DOHH2 (cell line): Measurements from ENCODE around the gene RTKN.

Experiments
- H3F3A ChIP-seq: fragments of 200-600 bp; sonication (generic), shearing (Covaris generic); 2 replicates; pipeline ENCODE4 v1.6.0; 2016; ENCODE audit warnings: antibody characterized with exemption, mild to moderate bottlenecking; ENCODE audit not compliant: control insufficient read depth, insufficient read depth
- H3K27ac ChIP-seq: fragments of 200-600 bp; sonication (generic); 2 replicates; pipeline ENCODE4 v1.5.1; 2014; ENCODE audit warnings: low read depth, mild to moderate bottlenecking, low read length, moderate library complexity
- H3K27me3 ChIP-seq: fragments of 200-600 bp; sonication (generic); 2 replicates; pipeline ENCODE4 v1.6.1; 2014; ENCODE audit warnings: mild to moderate bottlenecking, low read length, mixed read lengths; ENCODE audit not compliant: control insufficient read depth
- H3K36me3 ChIP-seq: fragments of 200-600 bp; sonication (generic); 2 replicates; pipeline ENCODE4 v1.6.1; 2014; ENCODE audit warnings: mild to moderate bottlenecking, low read length, moderate library complexity, mixed read lengths; ENCODE audit not compliant: control insufficient read depth
- H3K4me1 ChIP-seq: fragments of 200-600 bp; sonication (generic); 2 replicates; pipeline ENCODE4 v1.6.1; 2014; ENCODE audit warnings: mild to moderate bottlenecking, low read length, mixed read lengths; ENCODE audit not compliant: control insufficient read depth
- H3K4me2 ChIP-seq: fragments of 200-600 bp; sonication (generic); 2 replicates; pipeline ENCODE4 v1.6.0; 2014; ENCODE audit warnings: mild to moderate bottlenecking, low read length, moderate library complexity
- H3K4me3 ChIP-seq: fragments of 200-600 bp; sonication (generic); 2 replicates; pipeline ENCODE4 v1.5.1; 2014; ENCODE audit warnings: mild to moderate bottlenecking, low read length, mixed read lengths
- H3K79me2 ChIP-seq: fragments of 200-600 bp; sonication (generic); 2 replicates; pipeline ENCODE4 v1.6.1; 2014; ENCODE audit warnings: mild to moderate bottlenecking, low read length, mixed read lengths; ENCODE audit not compliant: control insufficient read depth
- H3K9me2 ChIP-seq: fragments of 200-600 bp; sonication (generic); replicated peaks from 2 replicates; pipeline ENCODE4 v1.6.1; 2014; ENCODE audit warnings: mild to moderate bottlenecking, low read length, mixed read lengths; ENCODE audit not compliant: control insufficient read depth
- H3K9me3 ChIP-seq: fragments of 200-600 bp; sonication (generic); 2 replicates; pipeline ENCODE4 v1.6.1; 2014; ENCODE audit warnings: antibody characterized with exemption, low read length, mixed read lengths; ENCODE audit not compliant: control insufficient read depth, insufficient read depth
- H4K20me1 ChIP-seq: fragments of 200-600 bp; sonication (generic); 2 replicates; pipeline ENCODE4 v1.6.0; 2014; ENCODE audit warnings: low read depth, mild to moderate bottlenecking, antibody characterized with exemption, low read length, moderate library complexity; ENCODE audit not compliant: control insufficient read depth, insufficient read depth
- CTCF ChIP-seq: fragments of 200-600 bp; sonication (generic); IDR thresholded peaks from one replicate; pipeline ENCODE4 v1.5.1; 2014; ENCODE audit warnings: antibody characterized with exemption, mild to moderate bottlenecking, low read depth, low read length; ENCODE audit not compliant: poor library complexity, severe bottlenecking
- EZH2phosphoT487 ChIP-seq: fragments of 200-600 bp; sonication (generic); IDR thresholded peaks from 2 replicates; pipeline ENCODE4 v1.6.1; 2017; ENCODE audit warnings: borderline replicate concordance, mild to moderate bottlenecking, antibody characterized with exemption, low read length, moderate library complexity, mixed read lengths

RTKN gene

GRCh38 chr2:74392449-74392743, 49.3 kb downstream of the RTKN start:
- no peaks in the 10 kb centered on the region for H3K36me3 ChIP-seq
- no peaks in the 10 kb centered on the region for H3K9me3 ChIP-seq
- H3K9me2 ChIP-seq: no peaks in the 10 kb centered on the region
- peaks cover 42% of the 10 kb centered on the region for H3K79me2 ChIP-seq
- no peaks in the 10 kb centered on the region for H3F3A ChIP-seq
- TF ChIP-seq EZH2phosphoT487: no peak
- TF ChIP-seq CTCF: no peak
- no peaks in the 10 kb centered on the region for H3K27me3 ChIP-seq
- H3K4me2 ChIP-seq: peak overlapping the region; percentile 96
- peaks cover 21% of the 10 kb centered on the region for H3K4me1 ChIP-seq
- H4K20me1 ChIP-seq: no peaks in the 10 kb centered on the region
- no peak overlapping the region for H3K27ac ChIP-seq
- H3K4me3 ChIP-seq: peak overlapping the region; percentile 86

DNA sequence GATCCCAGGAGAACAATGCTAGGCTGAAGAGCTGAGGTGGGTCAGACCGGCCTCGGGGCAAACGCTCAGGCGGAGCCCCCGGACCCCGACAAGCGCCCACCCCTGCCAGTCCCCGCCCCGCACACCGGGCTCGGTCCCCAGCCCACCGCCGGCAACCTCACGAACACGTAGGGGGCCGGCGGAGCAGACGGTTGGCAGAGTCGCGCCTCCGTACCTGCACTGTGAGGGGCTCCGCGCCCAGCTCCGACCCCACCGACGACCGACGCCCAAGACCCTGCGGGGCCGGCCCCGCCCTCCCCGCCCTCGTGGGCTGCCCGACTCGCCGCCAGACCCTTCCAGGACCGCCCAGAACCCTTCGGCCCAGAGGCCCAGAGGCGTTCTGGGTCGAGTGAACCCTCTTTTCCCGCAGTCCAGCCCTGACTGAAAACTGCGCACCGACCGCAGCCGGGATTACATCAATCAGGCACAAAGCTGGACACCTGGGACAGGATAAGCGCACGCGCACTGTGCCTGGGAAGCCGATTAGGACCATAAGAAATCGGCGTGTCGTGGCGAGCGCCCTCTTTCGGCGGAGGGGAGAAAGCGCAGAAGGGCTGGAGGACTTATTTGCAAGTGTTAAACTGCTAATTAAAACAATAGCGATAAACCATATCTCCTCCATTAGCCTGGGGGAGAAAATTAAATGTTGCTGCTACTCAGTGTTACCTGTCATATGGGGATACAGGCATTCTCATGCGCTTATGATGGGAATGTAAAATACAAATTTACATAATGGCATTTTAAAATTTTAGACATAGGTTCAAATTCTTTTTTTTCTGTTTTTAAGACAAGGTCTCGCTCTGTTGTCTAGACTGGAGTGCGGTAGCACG, 49.9 kb downstream of the RTKN start:
- no peaks in the 10 kb centered on the region for H3F3A ChIP-seq
- H3K4me1 ChIP-seq: peaks cover 21% of the 10 kb centered on the region
- peak; percentile 96 for TF ChIP-seq CTCF
- no peak for TF ChIP-seq EZH2phosphoT487
- H3K79me2 ChIP-seq: peaks cover 48% of the 10 kb centered on the region
- peak overlapping the region; percentile 86 for H3K4me3 ChIP-seq
- no peaks in the 10 kb centered on the region for H3K9me3 ChIP-seq
- no peaks in the 10 kb centered on the region for H3K36me3 ChIP-seq
- H3K27ac ChIP-seq: peak overlapping the region; percentile 55; the same call in 1 of the 2 replicates
- H3K4me2 ChIP-seq: peak overlapping the region; percentile 96
- H4K20me1 ChIP-seq: no peaks in the 10 kb centered on the region
- no peaks in the 10 kb centered on the region for H3K27me3 ChIP-seq
- H3K9me2 ChIP-seq: no peaks in the 10 kb centered on the region

GRCh38 chr2:74391209-74391579, 50.5 kb downstream of the RTKN start:
- Histone ChIP-seq H3K36me3 (no peaks in the 10 kb centered on the region), H3K9me2 (no peaks in the 10 kb centered on the region), H3K27ac (no peak overlapping the region), H3K27me3 (no peaks in the 10 kb centered on the region), H3K79me2 (peaks cover 54% of the 10 kb centered on the region), H3K9me3 (no peaks in the 10 kb centered on the region), H3K4me2 (peak overlapping the region; percentile 96), H3K4me3 (peak overlapping the region; percentile 86), H4K20me1 (no peaks in the 10 kb centered on the region), H3K4me1 (peaks cover 21% of the 10 kb centered on the region), H3F3A (no peaks in the 10 kb centered on the region)
- TF ChIP-seq EZH2phosphoT487 (no peak), CTCF (no peak)
